H1 (cell line): ENCODE data around the gene MYH11. TPM values are rescaled to one million over a fixed set of nuclear protein-coding genes. Genes with fewer than 3 reads are reported as not detected.

Source experiments
- CTCF ChIA-PET: fragments of 300-600 bp; sonication (Branson Sonifier 250); formaldehyde crosslinking; loops from one replicate; lab custom pipeline; 2021; ENCODE audit not compliant: partially characterized antibody; lab: Charles Lee
- POLR2A ChIA-PET: fragments of 300-600 bp; sonication (Branson Sonifier 250); formaldehyde crosslinking; loops from one replicate; lab custom pipeline; 2021; ENCODE audit warnings: inconsistent platforms; ENCODE audit not compliant: partially characterized antibody; lab: Charles Lee
- DNase-seq, 2 experiments: peaks; one replicate each; pipeline versions ENCODE4 v3.0.0 to v3.0.0-alpha.2; 2010 to 2022; ENCODE audit warnings: low spot score in 2 of 2, low read depth in 1 of 2, mixed read lengths in 1 of 2
- FAIRE-seq: peaks from 2 replicates; lab custom pipeline; 2011; peaks lifted over from hg19 to GRCh38; lab: Jason Lieb, UNC
- H2AFZ ChIP-seq: 2 replicates; pipeline ENCODE4 v1.8.1; 2012; ENCODE audit warnings: low read length, inconsistent platforms
- H2AK5ac ChIP-seq: 2 replicates; pipeline ENCODE4 v1.6.1; 2013; ENCODE audit warnings: low read depth, low read length
- H2BK120ac ChIP-seq: replicated peaks from 2 replicates; pipeline ENCODE3; 2013; ENCODE audit warnings: low read depth, low read length, inconsistent platforms
- H2BK12ac ChIP-seq: 2 replicates; pipeline ENCODE4 v1.6.1; 2013; ENCODE audit warnings: low read depth, low read length
- H2BK15ac ChIP-seq: 2 replicates; pipeline ENCODE4 v1.6.1; 2013; ENCODE audit warnings: low read length
- H2BK20ac ChIP-seq: 2 replicates; pipeline ENCODE4 v1.6.1; 2013; ENCODE audit warnings: low read length
- H2BK5ac ChIP-seq: 2 replicates; pipeline ENCODE4 v1.6.1; 2013; ENCODE audit warnings: low read depth, low read length
- H3K14ac ChIP-seq: 2 replicates; pipeline ENCODE4 v1.6.1; 2013; ENCODE audit warnings: inconsistent platforms; ENCODE audit not compliant: insufficient read length
- H3K18ac ChIP-seq: 2 replicates; pipeline ENCODE4 v1.6.1; 2013; ENCODE audit warnings: low read length; ENCODE audit errors: extremely low read depth
- H3K23ac ChIP-seq: 2 replicates; pipeline ENCODE4 v1.6.1; 2013; ENCODE audit warnings: inconsistent platforms; ENCODE audit not compliant: insufficient read length
- H3K23me2 ChIP-seq: 2 replicates; pipeline ENCODE4 v1.6.1; 2013; ENCODE audit warnings: low read depth, low read length
- H3K27ac ChIP-seq: 2 replicates; pipeline ENCODE4 v1.6.1; 2011; ENCODE audit warnings: low read depth, low read length, inconsistent platforms
- H3K27me3 ChIP-seq, 4 experiments: replicated peaks in 1 of 4; 1 replicate in 1 of 4; 2 replicates in 3 of 4; pipeline versions ENCODE4 v1.6.1 to v1.8.1; 2011 to 2013; ENCODE audit warnings: low read length in 3 of 4, mild to moderate bottlenecking in 3 of 4, inconsistent platforms in 2 of 4, mixed read lengths in 2 of 4, moderate library complexity in 1 of 4; ENCODE audit not compliant: control insufficient read depth in 3 of 4, insufficient read depth in 3 of 4; ENCODE audit errors: extremely low read depth in 1 of 4
- H3K36me3 ChIP-seq, 4 experiments: 2 replicates each; pipeline versions ENCODE4 v1.6.1 to v1.8.1; 2011 to 2013; ENCODE audit warnings: mild to moderate bottlenecking in 4 of 4, low read length in 3 of 4, moderate library complexity in 2 of 4, control low read depth in 1 of 4, inconsistent platforms in 1 of 4; ENCODE audit not compliant: insufficient read depth in 4 of 4, control insufficient read depth in 2 of 4
- H3K4ac ChIP-seq: replicated peaks from 2 replicates; pipeline ENCODE3; 2013; ENCODE audit warnings: low read length, low read depth, mixed read lengths, inconsistent platforms; ENCODE audit not compliant: insufficient read length
- H3K4me1 ChIP-seq, 4 experiments: replicated peaks in 1 of 4; 1 replicate in 1 of 4; 2 replicates in 3 of 4; pipeline versions ENCODE4 v1.6.1 to v1.8.1; 2011 to 2013; ENCODE audit warnings: low read length in 3 of 4, inconsistent platforms in 2 of 4, mixed read lengths in 1 of 4; ENCODE audit not compliant: insufficient read depth in 4 of 4, control insufficient read depth in 3 of 4
- H3K4me2 ChIP-seq, 2 experiments: 2 replicates each; pipeline versions ENCODE4 v1.6.1 to v1.8.1; 2011 to 2013; ENCODE audit warnings: low read depth in 2 of 2, low read length in 2 of 2, control low read depth in 1 of 2, inconsistent platforms in 1 of 2, mild to moderate bottlenecking in 1 of 2; ENCODE audit not compliant: insufficient read depth in 1 of 2
- H3K4me3 ChIP-seq, 4 experiments: fragments of 200-600, 300-600 bp in 1 of 4; sonication (generic), shearing (Covaris generic), sonication (Bioruptor Twin) in 1 of 4; 2 replicates each; pipeline versions ENCODE4 v1.5.1 to v1.8.1; 2011 to 2016; ENCODE audit warnings: low read length in 4 of 4, low read depth in 3 of 4, control low read depth in 2 of 4, inconsistent platforms in 2 of 4, mild to moderate bottlenecking in 2 of 4, mixed read lengths in 1 of 4, moderate library complexity in 1 of 4; ENCODE audit not compliant: insufficient read depth in 2 of 4; ENCODE audit errors: extremely low read depth in 1 of 4
- H3K56ac ChIP-seq: replicated peaks from 2 replicates; pipeline ENCODE3; 2013; ENCODE audit warnings: low read depth, mild to moderate bottlenecking, mixed read lengths, low read length, inconsistent platforms; ENCODE audit not compliant: insufficient read length
- H3K79me1 ChIP-seq: 2 replicates; pipeline ENCODE4 v1.6.1; 2013; ENCODE audit warnings: low read depth, low read length, control low read depth
- H3K79me2 ChIP-seq, 2 experiments: 2 replicates each; pipeline versions ENCODE4 v1.6.1 to v1.8.1; 2012 to 2013; ENCODE audit warnings: low read length in 2 of 2, mild to moderate bottlenecking in 2 of 2, inconsistent platforms in 1 of 2; ENCODE audit not compliant: insufficient read depth in 2 of 2, control insufficient read depth in 1 of 2
- H3K9ac ChIP-seq, 4 experiments: replicated peaks in 1 of 4; 1 replicate in 1 of 4; 2 replicates in 3 of 4; pipeline versions ENCODE4 v1.6.1 to v1.8.1; 2011 to 2013; ENCODE audit warnings: low read depth in 3 of 4, low read length in 3 of 4, control low read depth in 2 of 4, mild to moderate bottlenecking in 2 of 4, moderate library complexity in 2 of 4, inconsistent platforms in 1 of 4; ENCODE audit errors: extremely low read depth in 1 of 4
- H3K9me3 ChIP-seq, 2 experiments: 2 replicates each; pipeline versions ENCODE4 v1.6.1 to v1.8.1; 2012 to 2013; ENCODE audit warnings: mild to moderate bottlenecking in 2 of 2, moderate library complexity in 2 of 2, control low read depth in 1 of 2, inconsistent platforms in 1 of 2, low read depth in 1 of 2, low read length in 1 of 2, mixed read lengths in 1 of 2; ENCODE audit not compliant: insufficient read depth in 2 of 2
- H4K20me1 ChIP-seq, 2 experiments: replicated peaks in 1 of 2; 2 replicates each; pipeline versions ENCODE3 to v1.8.1; 2011 to 2013; ENCODE audit warnings: inconsistent platforms in 2 of 2, low read length in 2 of 2, mild to moderate bottlenecking in 1 of 2; ENCODE audit not compliant: insufficient read depth in 2 of 2, control insufficient read depth in 1 of 2
- H4K5ac ChIP-seq: 2 replicates; pipeline ENCODE4 v1.6.1; 2013; ENCODE audit warnings: low read length, low read depth, mixed read lengths, inconsistent platforms; ENCODE audit not compliant: insufficient read length
- H4K8ac ChIP-seq: 2 replicates; pipeline ENCODE4 v1.8.0; 2013; ENCODE audit warnings: mild to moderate bottlenecking, moderate library complexity, low read length, inconsistent platforms; ENCODE audit not compliant: insufficient read depth; ENCODE audit errors: extremely low read depth
- H4K91ac ChIP-seq: replicated peaks from 2 replicates; pipeline ENCODE3; 2013; ENCODE audit warnings: low read length, mixed read lengths, inconsistent platforms; ENCODE audit not compliant: insufficient read length
- BACH1 ChIP-seq: IDR thresholded peaks from 2 replicates; pipeline ENCODE4 v1.6.1; 2012; ENCODE audit warnings: low read length, improper control_type of control experiment
- CREB1 ChIP-seq: IDR thresholded peaks from 2 replicates; pipeline ENCODE4 v1.6.1; 2012; ENCODE audit warnings: inconsistent platforms
- E2F6 ChIP-seq: IDR thresholded peaks from 2 replicates; pipeline ENCODE4 v1.6.1; 2012; ENCODE audit warnings: inconsistent platforms
- EGR1 ChIP-seq: IDR thresholded peaks from 2 replicates; pipeline ENCODE4 v1.6.1; 2011; ENCODE audit warnings: low read depth, low read length, borderline replicate concordance
- EZH2 ChIP-seq: fragments of 200-600 bp; sonication (generic); IDR thresholded peaks from 2 replicates; pipeline ENCODE4 v1.7.1; 2012; ENCODE audit warnings: low read depth, mild to moderate bottlenecking, moderate library complexity, low read length, inconsistent platforms; ENCODE audit not compliant: severe bottlenecking
- HDAC6 ChIP-seq: IDR thresholded peaks from one replicate; pipeline ENCODE4 v1.7.1; 2012; ENCODE audit warnings: low read depth, mild to moderate bottlenecking, inconsistent platforms, low read length, moderate library complexity
- KDM4A ChIP-seq: IDR thresholded peaks from one replicate; pipeline ENCODE4 v1.7.1; 2012; ENCODE audit warnings: low read depth, mild to moderate bottlenecking, moderate library complexity, low read length, inconsistent platforms; ENCODE audit not compliant: severe bottlenecking
- KDM5A ChIP-seq: fragments of 200-600 bp; IDR thresholded peaks from 2 replicates; pipeline ENCODE4 v1.7.1; 2012; ENCODE audit warnings: mild to moderate bottlenecking, low read length, inconsistent platforms, mixed read lengths
- SAP30 ChIP-seq: fragments of 300-600 bp; sonication (generic); IDR thresholded peaks from 2 replicates; pipeline ENCODE4 v1.7.1; 2012; ENCODE audit warnings: low read length, moderate library complexity, mild to moderate bottlenecking, inconsistent platforms; ENCODE audit not compliant: insufficient read depth, insufficient replicate concordance
- SIRT6 ChIP-seq: IDR thresholded peaks from one replicate; pipeline ENCODE4 v1.7.1; 2012; ENCODE audit warnings: low read length, inconsistent platforms
- SP1 ChIP-seq: IDR thresholded peaks from 2 replicates; pipeline ENCODE4 v1.6.1; 2011; ENCODE audit warnings: low read depth, low read length
- SUZ12 ChIP-seq: fragments of 200-600 bp; sonication (generic); IDR thresholded peaks from 2 replicates; pipeline ENCODE4 v1.6.1; 2012; ENCODE audit warnings: mild to moderate bottlenecking, inconsistent platforms, low read length, moderate library complexity, mixed read lengths
- WGBS, 2 experiments: shearing (Covaris generic) in 1 of 2; methylation state at CpG; one replicate each; pipeline versions ENCODE4 v1.1.6 to v1.1.7; 2013 to 2015; ENCODE audit warnings: low lambda C conversion rate in 2 of 2, mixed read lengths in 2 of 2, inconsistent platforms in 1 of 2, low coverage in 1 of 2, missing lambda C conversion rate in 1 of 2; ENCODE audit not compliant: insufficient replicate concordance in 2 of 2, insufficient coverage in 1 of 2, insufficient read length in 1 of 2; ENCODE audit errors: extremely low coverage in 1 of 2, missing lambda C conversion rate in 1 of 2; 5-methylcytosine and 5-hydroxymethylcytosine counted together
- polyA plus RNA-seq, 7 experiments: library from polyadenylated mRNA; depleted of rRNA in 3 of 7; stranded (reverse) in 5 of 7; unstranded in 2 of 7; fragments of >200 nt in 5 of 7; fragments of 200-250 nt in 2 of 7; gene quantifications; 1 replicate in 5 of 7; 2 replicates in 1 of 7; 4 replicates in 1 of 7; pipeline versions ENCODE4 v1.2.1 to v1.2.3, GENCODE V29; 2011 to 2013; ENCODE audit warnings: missing spikeins in 2 of 7, mixed read lengths in 2 of 7
- total RNA-seq: library from RNA; stranded (reverse); fragmentation: NEBNext Ultra II Directional; extraction: Animal tissue kit (Norgen Biotek cat#: 25700); gene quantifications from 2 replicates; pipeline ENCODE4 v1.2.1, GENCODE V29; 2021

The MYH11 gene
- total and polyA plus RNA-seq, 2 of the 8 experiments (the other 6 are each of a cell fraction or from before 2014, with no cell fraction given), result 0.11 to 0.78 TPM

- H2BK12ac ChIP-seq, result no peak overlapping the region
- H3K9ac ChIP-seq, result no peak overlapping the region
- H3K36me3 ChIP-seq, result peaks cover 0 to 6% (median 0%) of the 10 kb centered on the region in 4 experiments; a peak in 3 of 8 replicates
- no peaks in the 10 kb centered on the region for H3K79me2 ChIP-seq
- no peak overlapping the region for H3K27ac ChIP-seq
- H3K4me1 ChIP-seq, result no peaks in the 10 kb centered on the region
- H2AK5ac ChIP-seq, result no peak overlapping the region
- H3K23ac ChIP-seq, result no peak overlapping the region
- FAIRE-seq, result no peak
- POLR2A ChIA-PET, result no interaction called here
- no peak overlapping the region for H3K4me2 ChIP-seq
- H3K14ac ChIP-seq, result no peak overlapping the region
- H4K8ac ChIP-seq, result no peak overlapping the region
- no peak overlapping the region for H2BK120ac ChIP-seq
- H3K79me1 ChIP-seq, result no peaks in the 10 kb centered on the region
- no peaks in the 10 kb centered on the region for H4K20me1 ChIP-seq
- H2BK20ac ChIP-seq, result no peak overlapping the region
- CTCF ChIA-PET, result no interaction called here
- no peak overlapping the region for H3K4ac ChIP-seq
- TF ChIP-seq EZH2 (no peak), CREB1 (no peak), KDM4A (no peak), SUZ12 (no peak), SAP30 (no peak), KDM5A (no peak), SP1 (no peak), SIRT6 (no peak), HDAC6 (no peak), BACH1 (no peak), E2F6 (no peak), EGR1 (no peak)
- no peak overlapping the region for H2AFZ ChIP-seq
- H3K27me3 ChIP-seq, result no peaks in the 10 kb centered on the region
- no peak overlapping the region for H2BK15ac ChIP-seq
- no peak overlapping the region for H4K5ac ChIP-seq
- no peak overlapping the region for H3K4me3 ChIP-seq
- H3K9me3 ChIP-seq, result no peaks in the 10 kb centered on the region
- no peak overlapping the region for H2BK5ac ChIP-seq
- no peak overlapping the region for H4K91ac ChIP-seq
- 92% methylated on average over 5 of the region's 5 CpGs; no CpG with 5 or more reads in 1 of the 2 experiments for WGBS, 2 experiments
- H3K18ac ChIP-seq, result no peak overlapping the region
- no peaks in the 10 kb centered on the region for H3K23me2 ChIP-seq
- DNase-seq, result no peak
- no peak overlapping the region for H3K56ac ChIP-seq
Observed at GRCh38 chr16:15725641-15726240, 131.1 kb downstream of the MYH11 start.
